IPS-18a (cell line): ENCODE data around the gene MYO19.

Experiments used
- H3K27ac ChIP-seq: one replicate; pipeline ENCODE4 v1.5.1; 2013; ENCODE audit warnings: low read length
- H3K27me3 ChIP-seq: one replicate; pipeline ENCODE4 v1.6.1; 2013; ENCODE audit warnings: mild to moderate bottlenecking, low read length; ENCODE audit not compliant: control insufficient read depth, insufficient read depth
- H3K36me3 ChIP-seq: one replicate; pipeline ENCODE4 v1.6.1; 2013; ENCODE audit warnings: low read depth, low read length; ENCODE audit not compliant: control insufficient read depth
- H3K4me1 ChIP-seq: one replicate; pipeline ENCODE4 v1.6.1; 2013; ENCODE audit warnings: low read depth, low read length; ENCODE audit not compliant: control insufficient read depth
- H3K4me3 ChIP-seq: one replicate; pipeline ENCODE4 v1.5.1; 2013; ENCODE audit warnings: low read length
- H3K9ac ChIP-seq: one replicate; pipeline ENCODE4 v1.6.1; 2013; ENCODE audit warnings: mild to moderate bottlenecking, low read length, moderate library complexity
- H3K9me3 ChIP-seq: one replicate; pipeline ENCODE4 v1.6.1; 2013; ENCODE audit warnings: low read depth, low read length; ENCODE audit not compliant: control insufficient read depth

The MYO19 gene

GRCh38 chr17:36545465-36546417, 11.1 kb upstream of the MYO19 start:
- H3K9ac ChIP-seq: peak overlapping the region; percentile 85
- no peaks in the 10 kb centered on the region for H3K9me3 ChIP-seq
- no peaks in the 10 kb centered on the region for H3K36me3 ChIP-seq
- peak overlapping the region; percentile 79 for H3K4me3 ChIP-seq
- H3K27ac ChIP-seq: peak overlapping the region; percentile 21
- H3K4me1 ChIP-seq: peaks cover 7% of the 10 kb centered on the region
- no peaks in the 10 kb centered on the region for H3K27me3 ChIP-seq

- Histone ChIP-seq H3K4me1 (peaks cover 7% of the 10 kb centered on the region), H3K27me3 (no peaks in the 10 kb centered on the region), H3K4me3 (peak overlapping the region; percentile 79), H3K9ac (peak overlapping the region; percentile 96), H3K27ac (peak overlapping the region; percentile 62), H3K9me3 (no peaks in the 10 kb centered on the region), H3K36me3 (no peaks in the 10 kb centered on the region)
These were observed 10.4 kb upstream of the MYO19 start for GRCh38 chr17:36545077-36545464.

- Histone ChIP-seq H3K4me3 (peak within 1 kb of the TSS; percentile 79), H3K9me3 (no peaks in the 10 kb centered on the region), H3K27me3 (no peaks in the 10 kb centered on the region), H3K9ac (peak within 1 kb of the TSS; percentile 96), H3K36me3 (no peaks in the 10 kb centered on the region), H3K4me1 (peaks cover 7% of the 10 kb centered on the region), H3K27ac (peak within 1 kb of the TSS; percentile 88)
These were observed 9.8 kb upstream of the MYO19 start, which contains the start of gene GGNBP2 for GRCh38 chr17:36544307-36545076. Gene GGNBP2, plus strand, starts transcription at chr17:36544919. Its CDS starts 806 bp downstream, at chr17:36545725.

GRCh38 chr17:36544044-36544306, 9.3 kb upstream of the MYO19 start:
- Histone ChIP-seq H3K36me3 (no peaks in the 10 kb centered on the region), H3K9ac (peak overlapping the region; percentile 96), H3K27me3 (no peaks in the 10 kb centered on the region), H3K4me1 (peaks cover 7% of the 10 kb centered on the region), H3K27ac (peak overlapping the region; percentile 88), H3K4me3 (peak overlapping the region; percentile 79), H3K9me3 (no peaks in the 10 kb centered on the region)

GRCh38 chr17:36542755-36543154, 8.1 kb upstream of the MYO19 start:
- no peaks in the 10 kb centered on the region for H3K27me3 ChIP-seq
- no peak overlapping the region for H3K9ac ChIP-seq
- H3K9me3 ChIP-seq: no peaks in the 10 kb centered on the region
- peaks cover 8% of the 10 kb centered on the region for H3K36me3 ChIP-seq
- no peak overlapping the region for H3K4me3 ChIP-seq
- no peak overlapping the region for H3K27ac ChIP-seq
- H3K4me1 ChIP-seq: peaks cover 7% of the 10 kb centered on the region

GRCh38 chr17:36540696-36541095, 6.0 kb upstream of the MYO19 start:
- no peak overlapping the region for H3K9ac ChIP-seq
- no peak overlapping the region for H3K4me3 ChIP-seq
- H3K9me3 ChIP-seq: no peaks in the 10 kb centered on the region
- H3K27me3 ChIP-seq: no peaks in the 10 kb centered on the region
- no peak overlapping the region for H3K27ac ChIP-seq
- peaks cover 5% of the 10 kb centered on the region for H3K4me1 ChIP-seq
- peaks cover 19% of the 10 kb centered on the region for H3K36me3 ChIP-seq

GRCh38 chr17:36535669-36536081, 1.0 kb upstream of the MYO19 start:
- no peaks in the 10 kb centered on the region for H3K27me3 ChIP-seq
- no peaks in the 10 kb centered on the region for H3K9me3 ChIP-seq
- H3K9ac ChIP-seq: peak overlapping the region; percentile 98
- peaks cover 42% of the 10 kb centered on the region for H3K36me3 ChIP-seq
- H3K4me3 ChIP-seq: peak overlapping the region; percentile 93
- peak overlapping the region; percentile 42 for H3K27ac ChIP-seq
- peaks cover 11% of the 10 kb centered on the region for H3K4me1 ChIP-seq

GRCh38 chr17:36533935-36534839, 481 bp downstream of the MYO19 start:
- Histone ChIP-seq H3K27me3 (no peaks in the 10 kb centered on the region), H3K27ac (peak overlapping the region; percentile 97), H3K9me3 (no peaks in the 10 kb centered on the region), H3K9ac (peak overlapping the region; percentile 98), H3K36me3 (peaks cover 51% of the 10 kb centered on the region), H3K4me3 (peak overlapping the region; percentile 93), H3K4me1 (peaks cover 11% of the 10 kb centered on the region)

- Histone ChIP-seq H3K9ac (no peak overlapping the region), H3K27ac (no peak overlapping the region), H3K4me3 (no peak overlapping the region), H3K9me3 (no peaks in the 10 kb centered on the region), H3K36me3 (peaks cover 54% of the 10 kb centered on the region), H3K4me1 (peaks cover 11% of the 10 kb centered on the region), H3K27me3 (no peaks in the 10 kb centered on the region)
These were observed 2.2 kb downstream of the MYO19 start for GRCh38 chr17:36532435-36532975.

GRCh38 chr17:36529121-36529520, 5.5 kb downstream of the MYO19 start:
- Histone ChIP-seq H3K9me3 (no peaks in the 10 kb centered on the region), H3K4me1 (peaks cover 6% of the 10 kb centered on the region), H3K27me3 (no peaks in the 10 kb centered on the region), H3K27ac (no peak overlapping the region), H3K36me3 (peaks cover 78% of the 10 kb centered on the region), H3K9ac (no peak overlapping the region), H3K4me3 (no peak overlapping the region)
